HCT116 (cell line): Measurements from ENCODE around the gene PEMT. TPM values are rescaled to one million over a fixed set of nuclear protein-coding genes. Genes with fewer than 3 reads are reported as not detected.

Experiments
- ATAC-seq: fragments of 200-7000 bp; cut with Tn5 transposase; 2 replicates; pipeline ENCODE4 v1.9.1; 2020; ENCODE audit warnings: mild to moderate bottlenecking, moderate library complexity
- BruUV-seq: library from RNA; stranded (reverse); fragments of 400-500 nt; replicated peaks from 2 replicates; lab custom pipeline; 2021; lab: Mats Ljungman, UMichigan
- CTCF ChIA-PET: fragments of 300-600 bp; sonication (Branson Sonifier 250); formaldehyde crosslinking; loops from one replicate; lab custom pipeline; 2021; ENCODE audit warnings: antibody characterized with exemption; lab: Charles Lee
- POLR2A ChIA-PET: fragments of 300-600, 350-600 bp; sonication (Branson Sonifier 250); formaldehyde crosslinking; loops from one replicate; lab custom pipeline; 2021; ENCODE audit warnings: antibody characterized with exemption; lab: Charles Lee
- RAD21 ChIA-PET, 2 experiments: fragments of 300-600 bp; sonication (Branson Sonifier 250); formaldehyde crosslinking; loops; one replicate each; lab custom pipeline; 2023; ENCODE audit warnings: low total read pairs in 2 of 2; ENCODE audit not compliant: uncharacterized antibody in 2 of 2, unreplicated experiment in 2 of 2, low non-redundant PET in 1 of 2; lab: Charles Lee
- DNase-seq: peaks from one replicate; pipeline ENCODE4 v3.0.0-alpha.2; 2010; ENCODE audit warnings: low read depth, low spot score
- H2AFZ ChIP-seq: fragments of 200-600 bp; shearing (Covaris generic), sonication (generic); 2 replicates; pipeline ENCODE4 v1.6.1; 2017; ENCODE audit warnings: low read depth, mixed run types, mixed read lengths, antibody characterized with exemption, low read length; ENCODE audit not compliant: poor library complexity, severe bottlenecking
- H3K27ac ChIP-seq: 2 replicates; pipeline ENCODE4 v1.5.1; 2012; ENCODE audit warnings: low read depth, low read length
- H3K27me3 ChIP-seq: fragments of 200-600 bp; sonication (generic); 2 replicates; pipeline ENCODE4 v1.6.1; 2016; ENCODE audit warnings: mixed run types, low read length, mixed read lengths; ENCODE audit not compliant: insufficient read depth
- H3K36me3 ChIP-seq, 2 experiments: fragments of 200-500 bp in 1 of 2; fragments of 200-600 bp in 1 of 2; sonication (Bioruptor generic) in 1 of 2; sonication (generic) in 1 of 2; 2 replicates each; pipeline versions ENCODE4 v1.5.1 to v1.6.1; 2014 to 2016; ENCODE audit warnings: low read length in 2 of 2, inconsistent platforms in 1 of 2, mixed read lengths in 1 of 2, mixed run types in 1 of 2; ENCODE audit not compliant: insufficient read depth in 2 of 2, control insufficient read depth in 1 of 2
- H3K4me1 ChIP-seq, 2 experiments: fragments of 200-600 bp in 1 of 2; sonication (generic) in 1 of 2; 2 replicates each; pipeline versions ENCODE4 v1.5.1 to v1.6.1; 2012 to 2017; ENCODE audit warnings: low read length in 2 of 2, inconsistent platforms in 1 of 2, mild to moderate bottlenecking in 1 of 2, mixed read lengths in 1 of 2, mixed run types in 1 of 2, moderate library complexity in 1 of 2; ENCODE audit not compliant: insufficient read depth in 2 of 2, control insufficient read depth in 1 of 2
- H3K4me2 ChIP-seq: fragments of 200-600 bp; sonication (generic); 2 replicates; pipeline ENCODE4 v1.6.1; 2017; ENCODE audit warnings: mixed run types, low read length, mixed read lengths
- H3K4me3 ChIP-seq, 2 experiments: fragments of 200-600 bp in 1 of 2; sonication (generic) in 1 of 2; replicated peaks in 1 of 2; 2 replicates each; pipeline ENCODE4 v1.5.1; 2011 to 2016; ENCODE audit warnings: low read length in 2 of 2, control low read depth in 1 of 2, low read depth in 1 of 2, mild to moderate bottlenecking in 1 of 2, mixed read lengths in 1 of 2, mixed run types in 1 of 2
- H3K79me2 ChIP-seq: fragments of 200-600 bp; sonication (generic); 2 replicates; pipeline ENCODE4 v1.6.1; 2017; ENCODE audit warnings: mild to moderate bottlenecking, mixed run types, low read length, moderate library complexity, mixed read lengths; ENCODE audit not compliant: insufficient read depth
- H3K9ac ChIP-seq: fragments of 200-600 bp; sonication (generic); 2 replicates; pipeline ENCODE4 v1.6.1; 2016; ENCODE audit warnings: low read length, mixed read lengths
- H3K9me2 ChIP-seq: fragments of 200-600 bp; sonication (generic), shearing (Covaris generic); 2 replicates; pipeline ENCODE4 v1.6.1; 2017; ENCODE audit warnings: mixed run types, mild to moderate bottlenecking, moderate library complexity; ENCODE audit not compliant: insufficient read depth
- H3K9me3 ChIP-seq, 2 experiments: fragments of 200-500 bp in 1 of 2; fragments of 200-600 bp in 1 of 2; sonication (Bioruptor generic) in 1 of 2; sonication (generic) in 1 of 2; 2 replicates each; pipeline ENCODE4 v1.6.1; 2014 to 2017; ENCODE audit warnings: low read length in 2 of 2, mixed read lengths in 2 of 2, inconsistent platforms in 1 of 2, low read depth in 1 of 2, mild to moderate bottlenecking in 1 of 2, mixed run types in 1 of 2, moderate library complexity in 1 of 2; ENCODE audit not compliant: control insufficient read depth in 1 of 2, insufficient read depth in 1 of 2
- H4K20me1 ChIP-seq: fragments of 200-600 bp; sonication (generic), shearing (Covaris generic); 2 replicates; pipeline ENCODE4 v1.6.1; 2017; ENCODE audit warnings: mixed run types, mild to moderate bottlenecking, moderate library complexity; ENCODE audit not compliant: insufficient read depth
- CBX3 ChIP-seq: IDR thresholded peaks from 2 replicates; pipeline ENCODE4 v1.6.1; 2012; ENCODE audit warnings: low read depth
- CEBPB ChIP-seq: IDR thresholded peaks from 2 replicates; pipeline ENCODE4 v1.6.1; 2012; ENCODE audit warnings: low read depth
- EGR1 ChIP-seq: IDR thresholded peaks from 2 replicates; pipeline ENCODE4 v1.6.1; 2012; ENCODE audit warnings: low read depth
- ELF1 ChIP-seq: IDR thresholded peaks from 2 replicates; pipeline ENCODE4 v1.6.1; 2012; ENCODE audit warnings: low read depth, borderline replicate concordance
- EZH2phosphoT487 ChIP-seq: fragments of 200-600 bp; IDR thresholded peaks from 2 replicates; pipeline ENCODE4 v1.6.1; 2018; ENCODE audit warnings: antibody characterized with exemption, borderline replicate concordance
- FOSL1 ChIP-seq: IDR thresholded peaks from 2 replicates; pipeline ENCODE4 v1.6.1; 2012; ENCODE audit warnings: low read depth
- POLR2A ChIP-seq: IDR thresholded peaks from 2 replicates; pipeline ENCODE4 v1.7.0; 2011; ENCODE audit warnings: borderline replicate concordance; ENCODE audit not compliant: insufficient read depth, insufficient read length; ENCODE audit errors: extremely low read depth
- SIN3A ChIP-seq: IDR thresholded peaks from 2 replicates; pipeline ENCODE4 v1.6.1; 2012; ENCODE audit warnings: low read depth
- SP1 ChIP-seq: IDR thresholded peaks from 2 replicates; pipeline ENCODE4 v1.6.1; 2012; ENCODE audit warnings: low read depth
- TCF7L2 ChIP-seq: IDR thresholded peaks from 2 replicates; pipeline ENCODE4 v1.7.0; 2011; ENCODE audit warnings: borderline replicate concordance, inconsistent platforms; ENCODE audit not compliant: insufficient read depth, insufficient read length; ENCODE audit errors: extremely low read depth
- ZFX ChIP-seq: fragments of 450-650 bp; IDR thresholded peaks from 2 replicates; pipeline ENCODE4 v1.6.1; 2017
- ZNF274 ChIP-seq: fragments of 200-500 bp; sonication (Bioruptor generic); IDR thresholded peaks from 2 replicates; pipeline ENCODE4 v1.6.1; 2014; ENCODE audit warnings: mild to moderate bottlenecking, low read depth, low read length, inconsistent platforms
- intact Hi-C: fragments of 100-400 bp; cut with micrococcal nuclease; formaldehyde crosslinking; loops from 2 replicates; pipeline ENCODE4 v1.10.0; 2022
- total RNA-seq: library from RNA; stranded (reverse); gene quantifications from one replicate; pipeline ENCODE4 v1.2.1, GENCODE V29; 2021; ENCODE audit not compliant: unreplicated experiment
- TF ChIP-seq, protein P1 (sequence below): IDR thresholded peaks from 2 replicates; pipeline ENCODE4 v1.6.1; 2012
- TF ChIP-seq, protein P2 (sequence below): IDR thresholded peaks from 2 replicates; pipeline ENCODE4 v1.6.1; 2012
- TF ChIP-seq, protein P3 (sequence below), 3 experiments: fragments of 200-600 bp in 1 of 3; sonication (generic) in 1 of 3; IDR thresholded peaks in 2 of 3; conservative IDR thresholded peaks in 1 of 3; 2 replicates each; pipeline ENCODE4 v1.5.1; 2012 to 2017; ENCODE audit warnings: low read depth in 2 of 3, low read length in 2 of 3, antibody characterized with exemption in 1 of 3, borderline replicate concordance in 1 of 3, control low read depth in 1 of 3, mild to moderate bottlenecking in 1 of 3, mixed read lengths in 1 of 3, mixed run types in 1 of 3, moderate library complexity in 1 of 3; ENCODE audit not compliant: insufficient read depth in 1 of 3
- TF ChIP-seq, protein P4 (sequence below): IDR thresholded peaks from 2 replicates; pipeline ENCODE4 v1.6.1; 2011; ENCODE audit warnings: mild to moderate bottlenecking, low read length, moderate library complexity; ENCODE audit not compliant: insufficient replicate concordance; ENCODE audit errors: extremely low read depth
- TF ChIP-seq, protein P5 (sequence below): IDR thresholded peaks from 2 replicates; pipeline ENCODE4 v1.6.1; 2012; ENCODE audit warnings: low read depth

The PEMT gene
- total RNA-seq, 1 experiment from 2014 or later: 52.1 TPM

DNA sequence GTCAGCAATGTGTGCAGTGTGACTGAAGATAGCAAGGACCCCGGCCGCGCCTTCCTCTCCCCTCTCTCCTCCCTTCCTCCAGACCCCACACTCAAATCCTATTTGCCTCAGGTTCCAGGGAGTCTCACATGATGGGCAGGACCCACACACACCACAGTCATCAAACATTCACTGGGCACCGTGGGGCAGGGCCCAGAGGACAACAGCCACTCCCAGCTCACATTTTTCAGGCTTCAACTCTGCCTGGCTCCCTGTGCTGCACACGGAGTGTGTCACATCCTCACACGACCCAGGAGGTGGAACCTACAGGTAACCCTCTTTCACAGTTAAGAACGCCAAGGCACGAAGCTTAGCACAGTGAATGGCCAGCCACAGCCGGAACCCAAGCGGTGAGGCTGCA, 30.5 kb downstream of the PEMT start:
- Histone ChIP-seq H3K9me3 (no peaks in the 10 kb centered on the region), H3K27me3 (no peaks in the 10 kb centered on the region), H3K9me2 (no peaks in the 10 kb centered on the region), H3K4me3 (no peak overlapping the region), H2AFZ (no peak overlapping the region), H3K36me3 (no peaks in the 10 kb centered on the region), H3K9ac (no peak overlapping the region), H4K20me1 (no peaks in the 10 kb centered on the region)
- intact Hi-C loops: no loop called here
- no peak for DNase-seq
- BruUV-seq: no TSS peak
- ChIA-PET CTCF (interaction anchor here (1.1 kb wide), 1 partner anchor 64 kb away, joined by 3 read pairs; no protein-coding TSS in a partner anchor), POLR2A (no interaction called here), RAD21 (no interaction called here)
- no peak for TF ChIP-seq EGR1
- TF ChIP-seq SIN3A: no peak
- no peak for TF ChIP-seq FOSL1
- TF ChIP-seq POLR2A: no peak
- TF ChIP-seq, protein P1, sequence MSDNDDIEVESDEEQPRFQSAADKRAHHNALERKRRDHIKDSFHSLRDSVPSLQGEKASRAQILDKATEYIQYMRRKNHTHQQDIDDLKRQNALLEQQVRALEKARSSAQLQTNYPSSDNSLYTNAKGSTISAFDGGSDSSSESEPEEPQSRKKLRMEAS: no peak
- no peak for TF ChIP-seq ELF1
- TF ChIP-seq ZFX: no peak
- TF ChIP-seq SP1: no peak
- TF ChIP-seq CEBPB: no peak
- TF ChIP-seq, protein P2, sequence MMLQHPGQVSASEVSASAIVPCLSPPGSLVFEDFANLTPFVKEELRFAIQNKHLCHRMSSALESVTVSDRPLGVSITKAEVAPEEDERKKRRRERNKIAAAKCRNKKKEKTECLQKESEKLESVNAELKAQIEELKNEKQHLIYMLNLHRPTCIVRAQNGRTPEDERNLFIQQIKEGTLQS: no peak
- TF ChIP-seq, protein P3, sequence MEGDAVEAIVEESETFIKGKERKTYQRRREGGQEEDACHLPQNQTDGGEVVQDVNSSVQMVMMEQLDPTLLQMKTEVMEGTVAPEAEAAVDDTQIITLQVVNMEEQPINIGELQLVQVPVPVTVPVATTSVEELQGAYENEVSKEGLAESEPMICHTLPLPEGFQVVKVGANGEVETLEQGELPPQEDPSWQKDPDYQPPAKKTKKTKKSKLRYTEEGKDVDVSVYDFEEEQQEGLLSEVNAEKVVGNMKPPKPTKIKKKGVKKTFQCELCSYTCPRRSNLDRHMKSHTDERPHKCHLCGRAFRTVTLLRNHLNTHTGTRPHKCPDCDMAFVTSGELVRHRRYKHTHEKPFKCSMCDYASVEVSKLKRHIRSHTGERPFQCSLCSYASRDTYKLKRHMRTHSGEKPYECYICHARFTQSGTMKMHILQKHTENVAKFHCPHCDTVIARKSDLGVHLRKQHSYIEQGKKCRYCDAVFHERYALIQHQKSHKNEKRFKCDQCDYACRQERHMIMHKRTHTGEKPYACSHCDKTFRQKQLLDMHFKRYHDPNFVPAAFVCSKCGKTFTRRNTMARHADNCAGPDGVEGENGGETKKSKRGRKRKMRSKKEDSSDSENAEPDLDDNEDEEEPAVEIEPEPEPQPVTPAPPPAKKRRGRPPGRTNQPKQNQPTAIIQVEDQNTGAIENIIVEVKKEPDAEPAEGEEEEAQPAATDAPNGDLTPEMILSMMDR (IDR thresholded peaks at IDR 0.05 in 2 of 3, conservative IDR thresholded peaks at IDR 0.05 in 1 of 3; ENCODE audit: borderline replicate concordance in 1 of 3, insufficient read depth in 1 of 3, low read depth in 2 of 3, low read length in 2 of 3): no peak
- TF ChIP-seq ZNF274: no peak
- no peak for TF ChIP-seq EZH2phosphoT487
- TF ChIP-seq CBX3: no peak
- TF ChIP-seq, protein P4, sequence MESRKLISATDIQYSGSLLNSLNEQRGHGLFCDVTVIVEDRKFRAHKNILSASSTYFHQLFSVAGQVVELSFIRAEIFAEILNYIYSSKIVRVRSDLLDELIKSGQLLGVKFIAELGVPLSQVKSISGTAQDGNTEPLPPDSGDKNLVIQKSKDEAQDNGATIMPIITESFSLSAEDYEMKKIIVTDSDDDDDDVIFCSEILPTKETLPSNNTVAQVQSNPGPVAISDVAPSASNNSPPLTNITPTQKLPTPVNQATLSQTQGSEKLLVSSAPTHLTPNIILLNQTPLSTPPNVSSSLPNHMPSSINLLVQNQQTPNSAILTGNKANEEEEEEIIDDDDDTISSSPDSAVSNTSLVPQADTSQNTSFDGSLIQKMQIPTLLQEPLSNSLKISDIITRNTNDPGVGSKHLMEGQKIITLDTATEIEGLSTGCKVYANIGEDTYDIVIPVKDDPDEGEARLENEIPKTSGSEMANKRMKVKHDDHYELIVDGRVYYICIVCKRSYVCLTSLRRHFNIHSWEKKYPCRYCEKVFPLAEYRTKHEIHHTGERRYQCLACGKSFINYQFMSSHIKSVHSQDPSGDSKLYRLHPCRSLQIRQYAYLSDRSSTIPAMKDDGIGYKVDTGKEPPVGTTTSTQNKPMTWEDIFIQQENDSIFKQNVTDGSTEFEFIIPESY: no peak
- TF ChIP-seq TCF7L2: no peak
- TF ChIP-seq, protein P5, sequence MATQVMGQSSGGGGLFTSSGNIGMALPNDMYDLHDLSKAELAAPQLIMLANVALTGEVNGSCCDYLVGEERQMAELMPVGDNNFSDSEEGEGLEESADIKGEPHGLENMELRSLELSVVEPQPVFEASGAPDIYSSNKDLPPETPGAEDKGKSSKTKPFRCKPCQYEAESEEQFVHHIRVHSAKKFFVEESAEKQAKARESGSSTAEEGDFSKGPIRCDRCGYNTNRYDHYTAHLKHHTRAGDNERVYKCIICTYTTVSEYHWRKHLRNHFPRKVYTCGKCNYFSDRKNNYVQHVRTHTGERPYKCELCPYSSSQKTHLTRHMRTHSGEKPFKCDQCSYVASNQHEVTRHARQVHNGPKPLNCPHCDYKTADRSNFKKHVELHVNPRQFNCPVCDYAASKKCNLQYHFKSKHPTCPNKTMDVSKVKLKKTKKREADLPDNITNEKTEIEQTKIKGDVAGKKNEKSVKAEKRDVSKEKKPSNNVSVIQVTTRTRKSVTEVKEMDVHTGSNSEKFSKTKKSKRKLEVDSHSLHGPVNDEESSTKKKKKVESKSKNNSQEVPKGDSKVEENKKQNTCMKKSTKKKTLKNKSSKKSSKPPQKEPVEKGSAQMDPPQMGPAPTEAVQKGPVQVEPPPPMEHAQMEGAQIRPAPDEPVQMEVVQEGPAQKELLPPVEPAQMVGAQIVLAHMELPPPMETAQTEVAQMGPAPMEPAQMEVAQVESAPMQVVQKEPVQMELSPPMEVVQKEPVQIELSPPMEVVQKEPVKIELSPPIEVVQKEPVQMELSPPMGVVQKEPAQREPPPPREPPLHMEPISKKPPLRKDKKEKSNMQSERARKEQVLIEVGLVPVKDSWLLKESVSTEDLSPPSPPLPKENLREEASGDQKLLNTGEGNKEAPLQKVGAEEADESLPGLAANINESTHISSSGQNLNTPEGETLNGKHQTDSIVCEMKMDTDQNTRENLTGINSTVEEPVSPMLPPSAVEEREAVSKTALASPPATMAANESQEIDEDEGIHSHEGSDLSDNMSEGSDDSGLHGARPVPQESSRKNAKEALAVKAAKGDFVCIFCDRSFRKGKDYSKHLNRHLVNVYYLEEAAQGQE: no peak
- TF ChIP-seq, all 23 proteins: peak for 0
- H3K4me2 ChIP-seq: no peak overlapping the region
- H3K27ac ChIP-seq: no peak overlapping the region
- no peaks in the 10 kb centered on the region; the same call in 1 of the 2 replicates for H3K79me2 ChIP-seq
- ATAC-seq: no peak
- H3K4me1 ChIP-seq: no peaks in the 10 kb centered on the region
